K562 (cell line): ENCODE measurements around the gene MEGF11.

ENCODE experiments used
- BACH1 ChIP-seq: fragments of 200-800 bp; sonication (Bioruptor generic); IDR thresholded peaks from 2 replicates; pipeline ENCODE4 v1.6.1; 2016; ENCODE audit warnings: missing genetic modification characterization, missing compliant biosample characterization
- EZH2 ChIP-seq: IDR thresholded peaks from 2 replicates; pipeline ENCODE4 v1.6.1; 2012; ENCODE audit warnings: low read depth, mild to moderate bottlenecking, inconsistent platforms, low read length, borderline replicate concordance
- NCOA2 ChIP-seq, 2 experiments: fragments of 450-650 bp; IDR thresholded peaks; 2 replicates each; pipeline ENCODE4 v1.6.1; 2018; ENCODE audit warnings: mild to moderate bottlenecking in 2 of 2, moderate library complexity in 1 of 2; ENCODE audit not compliant: partially characterized antibody in 2 of 2
- PHF8 ChIP-seq: fragments of 200-600 bp; sonication (generic); IDR thresholded peaks from 2 replicates; pipeline ENCODE4 v1.6.1; 2012; ENCODE audit warnings: mixed run types, mild to moderate bottlenecking, inconsistent platforms, low read length, moderate library complexity, borderline replicate concordance
- RB1 ChIP-seq: fragments of 450-650 bp; IDR thresholded peaks from 2 replicates; pipeline ENCODE4 v1.6.1; 2017; ENCODE audit warnings: low read depth, mild to moderate bottlenecking
- TRIM28 ChIP-seq: fragments of 450-650 bp; IDR thresholded peaks from 2 replicates; pipeline ENCODE4 v1.6.1; 2017
- ZNF143 ChIP-seq: sonication (generic); formaldehyde crosslinking; IDR thresholded peaks from 2 replicates; pipeline ENCODE4 v1.9.0; 2022; ENCODE audit warnings: mild to moderate bottlenecking, missing genetic modification reagents

DNA sequence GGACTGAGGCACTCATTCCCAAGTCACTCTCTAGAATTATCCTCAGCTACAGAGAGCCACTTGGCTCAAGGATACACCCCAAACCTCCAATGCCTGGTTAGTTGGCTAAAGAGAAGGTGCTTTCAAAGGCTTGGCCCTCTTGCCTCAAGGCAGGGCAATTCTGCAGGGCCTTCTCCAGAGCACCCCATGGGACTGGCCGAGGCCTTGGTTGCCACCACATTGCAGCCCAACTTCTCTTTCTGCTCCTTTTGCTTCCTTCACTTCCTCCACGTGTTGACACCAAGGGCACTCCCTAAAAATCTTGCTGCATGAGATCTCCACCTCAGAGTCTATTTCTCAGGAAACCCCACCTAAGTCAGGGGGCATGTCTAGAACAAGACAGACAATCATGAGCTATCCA, 36.7 kb downstream of the MEGF11 start:
- TF ChIP-seq EZH2 (no peak), PHF8 (no peak), TRIM28 (no peak), ZNF143 (CRISPR knock-in tag) (no peak), BACH1 (no peak), NCOA2 (IDR thresholded peaks at IDR 0.05; ENCODE audit: partially characterized antibody in 2 of 2) (no peak), RB1 (no peak)
